ENCODE results near the gene SPTB.
A peak's percentile ranks its signal among the peaks of the same experiment; 100 is the strongest.

The SPTB gene

DNA sequence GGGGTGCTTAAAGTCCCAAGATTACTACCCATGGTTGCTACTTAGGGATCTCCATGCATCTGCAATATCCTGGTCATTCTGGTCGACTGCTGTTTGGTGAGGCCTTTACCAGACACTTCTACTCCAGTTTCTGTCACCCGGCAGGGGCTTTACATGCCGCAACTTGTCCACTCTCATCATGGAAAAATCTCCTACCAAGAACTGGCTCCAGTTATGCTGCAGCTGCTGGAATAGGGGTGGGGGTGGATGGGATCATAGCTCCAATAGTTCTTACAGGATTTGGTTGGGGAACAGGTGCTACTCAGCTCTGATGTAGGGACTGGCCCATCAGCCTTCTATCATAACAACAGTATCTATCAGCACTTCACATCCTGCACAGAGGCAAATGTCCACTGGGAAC is 51.6 kb downstream of the SPTB start:
- Histone ChIP-seq H3K36me3 (ENCODE audit: insufficient read depth, insufficient read length, low read length) (no peaks in the 10 kb centered on the region), H3K9ac (ENCODE audit: insufficient read length, low read depth) (no peak overlapping the region), H3K4me1 (ENCODE audit: insufficient read depth, insufficient read length) (peaks cover 4% of the 10 kb centered on the region), H3K27me3 (ENCODE audit: insufficient read depth, insufficient read length) (peaks cover 13% of the 10 kb centered on the region), H3K4me3 (ENCODE audit: insufficient read length, low read depth) (no peak overlapping the region), H3K9me3 (ENCODE audit: insufficient read depth, low read length) (no peaks in the 10 kb centered on the region)
- no peak for TF ChIP-seq SUZ12 (IDR thresholded peaks at IDR 0.05; ENCODE audit: extremely low read depth, insufficient read depth, insufficient read length)
- no peak for TF ChIP-seq ZNF274 (IDR thresholded peaks at IDR 0.05; ENCODE audit: low read depth, low read length)
- no peak for TF ChIP-seq YY1 (IDR thresholded peaks at IDR 0.05; ENCODE audit: insufficient read depth, insufficient read length)
- DNase-seq (ENCODE audit: low read depth, low spot score): no peak

DNA sequence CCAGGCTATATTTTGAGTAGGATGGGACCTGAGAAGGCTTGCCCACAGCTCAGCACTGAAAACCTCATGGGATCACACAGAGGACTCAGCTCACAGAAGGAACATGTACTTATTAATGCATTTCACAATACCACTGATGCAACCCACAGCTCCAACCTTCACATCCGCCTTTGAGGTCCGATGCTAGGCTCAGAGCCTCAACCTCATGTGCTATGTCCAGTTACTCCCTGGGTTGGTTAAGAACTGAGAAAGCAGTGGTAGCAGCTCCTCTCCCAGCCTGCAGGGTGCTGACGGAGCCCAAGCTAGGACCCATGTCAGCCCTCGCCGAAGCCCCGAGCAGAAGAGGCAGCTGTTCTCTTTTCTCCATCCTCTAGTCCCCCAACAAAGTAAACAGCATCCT is 52.9 kb downstream of the SPTB start:
- H3K9me3 ChIP-seq (ENCODE audit: insufficient read depth, low read length): no peaks in the 10 kb centered on the region
- peaks cover 10% of the 10 kb centered on the region for H3K4me1 ChIP-seq (ENCODE audit: insufficient read depth, insufficient read length)
- H3K9ac ChIP-seq (ENCODE audit: insufficient read length, low read depth): no peak overlapping the region
- no peaks in the 10 kb centered on the region for H3K36me3 ChIP-seq (ENCODE audit: insufficient read depth, insufficient read length, low read length)
- no peak for TF ChIP-seq YY1 (IDR thresholded peaks at IDR 0.05; ENCODE audit: insufficient read depth, insufficient read length)
- TF ChIP-seq ZNF274 (IDR thresholded peaks at IDR 0.05; ENCODE audit: low read depth, low read length): no peak
- TF ChIP-seq SUZ12 (IDR thresholded peaks at IDR 0.05; ENCODE audit: extremely low read depth, insufficient read depth, insufficient read length): no peak
- no peak for DNase-seq (ENCODE audit: low read depth, low spot score)
- H3K4me3 ChIP-seq (ENCODE audit: insufficient read length, low read depth): no peak overlapping the region
- H3K27me3 ChIP-seq (ENCODE audit: insufficient read depth, insufficient read length): peaks cover 13% of the 10 kb centered on the region

DNA sequence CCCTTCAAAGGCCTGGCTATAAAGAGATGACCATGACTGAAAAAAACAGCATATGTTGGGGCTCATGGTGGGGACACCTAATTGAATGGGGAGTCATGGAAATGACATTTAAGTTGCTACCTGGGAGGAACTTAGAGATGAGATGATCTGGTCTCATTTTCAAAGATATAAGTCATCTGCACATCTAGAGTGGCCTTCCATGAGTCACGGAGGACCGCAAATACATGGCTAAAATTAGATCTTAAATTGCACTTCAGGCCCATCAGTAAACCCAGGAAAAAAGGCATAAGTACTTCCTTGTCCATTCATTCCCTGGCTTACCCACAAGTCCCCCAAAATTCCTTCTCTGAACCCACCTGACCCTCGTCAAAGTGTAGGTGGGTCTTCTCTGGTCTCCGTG is 53.4 kb downstream of the SPTB start:
- H3K4me1 ChIP-seq (ENCODE audit: insufficient read depth, insufficient read length): peaks cover 8% of the 10 kb centered on the region
- no peak overlapping the region for H3K4me3 ChIP-seq (ENCODE audit: insufficient read length, low read depth)
- no peak overlapping the region for H3K9ac ChIP-seq (ENCODE audit: insufficient read length, low read depth)
- H3K27me3 ChIP-seq (ENCODE audit: insufficient read depth, insufficient read length): peaks cover 13% of the 10 kb centered on the region
- TF ChIP-seq SUZ12 (IDR thresholded peaks at IDR 0.05; ENCODE audit: extremely low read depth, insufficient read depth, insufficient read length): no peak
- no peak for TF ChIP-seq ZNF274 (IDR thresholded peaks at IDR 0.05; ENCODE audit: low read depth, low read length)
- no peak for TF ChIP-seq YY1 (IDR thresholded peaks at IDR 0.05; ENCODE audit: insufficient read depth, insufficient read length)
- DNase-seq (ENCODE audit: low read depth, low spot score): no peak
- no peaks in the 10 kb centered on the region for H3K9me3 ChIP-seq (ENCODE audit: insufficient read depth, low read length)
- no peaks in the 10 kb centered on the region for H3K36me3 ChIP-seq (ENCODE audit: insufficient read depth, insufficient read length, low read length)

DNA sequence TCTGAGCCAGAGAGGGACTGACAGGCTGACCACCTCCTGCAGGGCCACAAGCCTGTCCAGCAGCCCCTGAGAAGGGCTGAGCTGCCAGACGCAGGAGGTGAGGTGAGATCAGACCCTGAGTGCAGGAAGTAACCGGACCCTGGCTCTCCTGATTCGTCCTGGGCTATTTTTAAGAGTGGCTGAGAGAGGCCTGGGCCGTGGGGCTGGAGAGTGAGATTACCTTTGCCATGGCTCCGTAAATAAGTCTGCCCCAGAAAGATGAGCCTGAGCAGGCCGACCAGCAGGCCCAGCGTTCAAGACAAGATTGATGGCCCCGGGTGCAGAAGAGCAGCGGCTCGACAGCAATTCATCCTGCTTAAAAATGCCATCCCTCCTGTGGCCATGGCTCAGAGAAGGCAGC is 54.2 kb downstream of the SPTB start:
- H3K9me3 ChIP-seq (ENCODE audit: insufficient read depth, low read length): no peaks in the 10 kb centered on the region
- H3K4me3 ChIP-seq (ENCODE audit: insufficient read length, low read depth): no peak overlapping the region
- no peak overlapping the region for H3K9ac ChIP-seq (ENCODE audit: insufficient read length, low read depth)
- TF ChIP-seq ZNF274 (IDR thresholded peaks at IDR 0.05; ENCODE audit: low read depth, low read length) (no peak), SUZ12 (IDR thresholded peaks at IDR 0.05; ENCODE audit: extremely low read depth, insufficient read depth, insufficient read length) (no peak), YY1 (IDR thresholded peaks at IDR 0.05; ENCODE audit: insufficient read depth, insufficient read length) (no peak)
- H3K4me1 ChIP-seq (ENCODE audit: insufficient read depth, insufficient read length): peaks cover 5% of the 10 kb centered on the region
- H3K27me3 ChIP-seq (ENCODE audit: insufficient read depth, insufficient read length): peaks cover 13% of the 10 kb centered on the region
- no peak for DNase-seq (ENCODE audit: low read depth, low spot score)
- no peaks in the 10 kb centered on the region for H3K36me3 ChIP-seq (ENCODE audit: insufficient read depth, insufficient read length, low read length)

DNA sequence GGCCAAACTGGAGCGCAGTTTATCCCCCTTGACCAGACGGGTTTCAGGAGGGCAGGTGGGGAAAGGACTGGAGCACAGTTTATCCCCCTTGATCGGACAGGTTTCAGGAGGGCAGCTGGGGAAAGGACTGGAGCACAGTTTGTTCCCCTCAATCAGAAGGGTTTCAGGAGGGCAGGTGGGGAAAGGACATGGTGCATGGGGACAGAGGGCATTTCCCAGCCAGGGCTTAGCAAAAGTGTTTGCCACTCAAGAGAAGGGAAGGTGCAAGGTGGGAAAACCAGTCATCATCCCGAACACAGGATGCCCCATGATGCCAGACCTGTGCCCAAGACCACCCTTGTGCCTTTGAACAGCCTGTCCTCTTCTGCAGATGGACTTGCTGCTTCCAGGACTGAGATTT is 54.7 kb downstream of the SPTB start:
- Histone ChIP-seq H3K36me3 (ENCODE audit: insufficient read depth, insufficient read length, low read length) (no peaks in the 10 kb centered on the region), H3K9ac (ENCODE audit: insufficient read length, low read depth) (no peak overlapping the region), H3K4me3 (ENCODE audit: insufficient read length, low read depth) (no peak overlapping the region), H3K9me3 (ENCODE audit: insufficient read depth, low read length) (no peaks in the 10 kb centered on the region), H3K27me3 (ENCODE audit: insufficient read depth, insufficient read length) (peaks cover 13% of the 10 kb centered on the region), H3K4me1 (ENCODE audit: insufficient read depth, insufficient read length) (peaks cover 5% of the 10 kb centered on the region)
- DNase-seq (ENCODE audit: low read depth, low spot score): no peak
- TF ChIP-seq YY1 (IDR thresholded peaks at IDR 0.05; ENCODE audit: insufficient read depth, insufficient read length) (no peak), ZNF274 (IDR thresholded peaks at IDR 0.05; ENCODE audit: low read depth, low read length) (no peak), SUZ12 (IDR thresholded peaks at IDR 0.05; ENCODE audit: extremely low read depth, insufficient read depth, insufficient read length) (no peak)

DNA sequence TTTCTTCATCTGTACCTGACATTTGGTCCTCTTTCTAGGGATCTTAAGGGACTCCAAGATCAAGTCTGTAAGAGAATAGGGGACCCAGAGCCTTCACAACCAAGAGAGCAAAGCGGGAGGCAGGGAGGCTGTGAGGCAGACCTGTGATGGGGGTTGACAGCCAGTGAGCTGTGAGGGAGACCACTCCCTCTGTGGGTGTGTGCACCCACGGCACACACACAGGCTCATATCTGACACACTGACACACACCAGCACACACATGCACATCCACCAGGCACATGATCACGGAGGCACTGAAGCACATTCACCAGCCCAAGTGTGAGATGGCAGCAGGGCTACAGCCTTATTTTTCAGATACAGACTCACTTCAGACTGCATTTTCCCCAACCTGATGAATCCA is 55.2 kb downstream of the SPTB start:
- no peaks in the 10 kb centered on the region for H3K9me3 ChIP-seq (ENCODE audit: insufficient read depth, low read length)
- no peak overlapping the region for H3K4me3 ChIP-seq (ENCODE audit: insufficient read length, low read depth)
- H3K4me1 ChIP-seq (ENCODE audit: insufficient read depth, insufficient read length): peaks cover 5% of the 10 kb centered on the region
- peaks cover 13% of the 10 kb centered on the region for H3K27me3 ChIP-seq (ENCODE audit: insufficient read depth, insufficient read length)
- DNase-seq (ENCODE audit: low read depth, low spot score): no peak
- no peak overlapping the region for H3K9ac ChIP-seq (ENCODE audit: insufficient read length, low read depth)
- no peaks in the 10 kb centered on the region for H3K36me3 ChIP-seq (ENCODE audit: insufficient read depth, insufficient read length, low read length)
- TF ChIP-seq SUZ12 (IDR thresholded peaks at IDR 0.05; ENCODE audit: extremely low read depth, insufficient read depth, insufficient read length) (no peak), YY1 (IDR thresholded peaks at IDR 0.05; ENCODE audit: insufficient read depth, insufficient read length) (no peak), ZNF274 (IDR thresholded peaks at IDR 0.05; ENCODE audit: low read depth, low read length) (no peak)

DNA sequence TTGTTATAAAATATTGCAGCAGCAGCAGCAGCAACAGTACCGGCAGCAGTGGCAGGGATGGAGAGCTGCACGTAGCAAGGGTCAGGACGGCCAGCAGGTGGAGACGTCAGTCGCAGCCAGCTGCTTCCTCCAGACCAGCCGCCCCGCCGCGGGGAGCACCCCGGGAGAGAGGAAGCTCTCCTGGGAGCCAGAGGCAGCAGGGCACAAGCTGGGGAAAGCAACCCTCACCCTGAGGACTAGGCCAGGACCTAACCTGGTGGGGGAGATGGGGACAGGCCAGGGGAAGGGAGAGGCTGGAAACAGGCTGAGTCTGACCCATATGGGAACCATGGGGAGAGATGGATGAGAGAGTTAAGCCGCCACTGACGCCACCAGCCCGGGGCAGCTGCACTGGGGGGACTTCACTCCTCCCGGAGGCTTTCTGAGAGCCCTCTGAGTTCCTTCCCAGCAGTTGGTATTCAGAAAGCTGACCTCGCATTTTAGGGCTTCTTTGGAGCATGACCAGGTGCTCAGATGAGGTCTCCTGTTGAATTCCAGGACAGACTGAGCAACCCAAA is 56.3 kb downstream of the SPTB start:
- Histone ChIP-seq H3K9ac (ENCODE audit: insufficient read length, low read depth) (no peak overlapping the region), H3K27me3 (ENCODE audit: insufficient read depth, insufficient read length) (peaks cover 13% of the 10 kb centered on the region), H3K4me3 (ENCODE audit: insufficient read length, low read depth) (no peak overlapping the region), H3K9me3 (ENCODE audit: insufficient read depth, low read length) (no peaks in the 10 kb centered on the region), H3K36me3 (ENCODE audit: insufficient read depth, insufficient read length, low read length) (no peaks in the 10 kb centered on the region), H3K4me1 (ENCODE audit: insufficient read depth, insufficient read length) (peaks cover 5% of the 10 kb centered on the region)
- DNase-seq (ENCODE audit: low read depth, low spot score): peak; percentile 32
- TF ChIP-seq ZNF274 (IDR thresholded peaks at IDR 0.05; ENCODE audit: low read depth, low read length): no peak
- TF ChIP-seq YY1 (IDR thresholded peaks at IDR 0.05; ENCODE audit: insufficient read depth, insufficient read length): no peak

Measured in NT2/D1 (cell line).